Hematopoietic multipotent progenitor cell treated with erythropoietin and hydrocortisone succinate and interleukin-3 and kit ligand, for 4 days (in vitro differentiated cells): ENCODE measurements around the gene HELZ2.
A peak's percentile ranks its signal among the peaks of the same experiment; 100 is the strongest.
"Not testable (repeated sequence)": the region's sequence is repeated elsewhere in the genome, so short reads cannot be mapped to it uniquely, and the experiment has no call there.

Source experiments
- DNase-seq: peaks from one replicate; pipeline ENCODE4 v3.0.0-alpha.2; 2015

The HELZ2 gene, protein sequence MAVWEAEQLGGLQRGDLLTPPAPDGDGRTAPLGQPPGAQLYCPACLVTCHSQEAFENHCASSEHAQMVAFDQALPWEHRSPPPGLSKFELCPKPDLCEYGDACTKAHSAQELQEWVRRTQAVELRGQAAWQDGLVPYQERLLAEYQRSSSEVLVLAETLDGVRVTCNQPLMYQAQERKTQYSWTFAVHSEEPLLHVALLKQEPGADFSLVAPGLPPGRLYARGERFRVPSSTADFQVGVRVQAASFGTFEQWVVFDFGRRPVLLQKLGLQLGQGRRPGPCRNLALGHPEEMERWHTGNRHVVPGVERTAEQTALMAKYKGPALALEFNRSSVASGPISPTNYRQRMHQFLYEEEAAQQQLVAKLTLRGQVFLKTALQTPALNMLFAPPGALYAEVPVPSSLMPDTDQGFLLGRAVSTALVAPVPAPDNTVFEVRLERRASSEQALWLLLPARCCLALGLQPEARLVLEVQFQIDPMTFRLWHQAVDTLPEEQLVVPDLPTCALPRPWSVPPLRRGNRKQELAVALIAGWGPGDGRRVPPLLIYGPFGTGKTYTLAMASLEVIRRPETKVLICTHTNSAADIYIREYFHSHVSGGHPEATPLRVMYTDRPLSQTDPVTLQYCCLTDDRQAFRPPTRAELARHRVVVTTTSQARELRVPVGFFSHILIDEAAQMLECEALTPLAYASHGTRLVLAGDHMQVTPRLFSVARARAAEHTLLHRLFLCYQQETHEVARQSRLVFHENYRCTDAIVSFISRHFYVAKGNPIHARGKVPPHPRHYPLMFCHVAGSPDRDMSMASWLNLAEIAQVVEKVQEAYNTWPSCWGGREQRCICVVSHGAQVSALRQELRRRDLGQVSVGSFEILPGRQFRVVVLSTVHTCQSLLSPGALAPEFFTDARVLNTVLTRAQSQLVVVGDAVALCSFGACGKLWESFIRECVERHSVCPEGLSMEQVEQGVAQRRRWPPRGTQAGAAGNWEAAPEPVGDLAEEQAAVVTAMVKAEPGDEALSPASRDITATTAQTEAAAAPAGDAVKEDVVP (N-terminal part only)

GRCh38 chr20:63574156-63574828 is at the start of gene HELZ2:
HELZ2 (minus strand) TSS chr20:63574239; CDS start chr20:63572385, 1,854 bp downstream.
- DNase-seq: peak; percentile 81

DNA sequence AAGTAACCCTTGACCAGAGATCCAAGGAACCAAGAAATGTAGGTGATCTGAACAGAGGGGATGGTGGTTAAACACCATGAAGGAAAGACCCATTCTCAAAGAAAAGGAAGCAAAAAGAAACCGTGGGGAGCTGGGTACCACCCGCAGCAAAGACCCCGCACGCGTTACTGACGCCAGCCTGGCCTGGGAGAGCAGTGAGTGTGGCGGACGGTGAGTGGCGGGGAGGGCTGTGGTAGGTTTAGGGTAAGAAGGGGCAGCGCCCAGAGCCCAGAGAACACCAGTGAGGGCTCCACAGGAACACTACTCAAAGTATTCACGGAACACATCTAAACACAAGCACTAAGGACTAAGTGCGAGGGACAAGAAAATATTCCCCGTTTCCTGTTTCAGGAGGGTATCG is 48.7 kb upstream of the HELZ2 start:
- no peak for DNase-seq

DNA sequence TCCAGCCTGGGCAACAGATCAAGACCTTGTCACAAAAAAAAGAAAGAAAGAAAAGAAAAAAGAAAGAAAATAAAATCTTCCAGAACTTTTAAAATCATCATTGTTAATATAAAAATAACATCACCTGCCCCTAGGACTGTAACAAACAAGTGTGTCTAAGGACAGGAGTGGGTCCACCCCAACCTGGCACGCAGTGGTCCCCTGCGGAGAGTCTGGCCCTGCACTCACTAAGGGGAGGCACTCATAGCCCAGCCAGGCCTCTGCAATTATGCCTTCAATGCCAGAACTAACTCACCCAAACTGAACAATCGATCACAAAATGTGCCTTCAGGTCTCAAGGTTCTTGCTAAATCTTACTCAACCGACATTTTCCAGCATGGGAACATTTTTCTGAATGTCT is 48.1 kb upstream of the HELZ2 start:
- DNase-seq: no peak

GRCh38 chr20:63620991-63621390 is 47.0 kb upstream of the HELZ2 start:
- DNase-seq: no peak

DNA sequence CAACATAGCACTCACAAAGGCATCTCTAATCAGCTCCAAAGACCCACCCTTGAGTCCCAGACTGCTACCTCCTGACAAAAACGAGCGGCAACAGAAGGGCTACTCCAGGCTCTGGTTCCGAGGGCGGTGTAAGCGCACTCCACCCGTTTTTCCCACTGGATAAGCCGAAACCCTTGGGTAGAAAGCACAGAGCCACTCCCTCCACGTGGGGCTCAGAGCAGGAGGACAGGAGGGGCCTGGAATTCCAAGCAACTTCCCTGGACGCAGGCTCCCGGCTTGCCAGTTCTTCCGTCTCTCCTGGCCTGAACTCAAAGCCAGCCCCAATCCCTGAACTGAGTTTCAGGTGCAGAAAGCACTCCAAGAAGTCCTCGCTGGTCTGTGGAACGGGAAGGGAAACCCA is 45.5 kb upstream of the HELZ2 start:
- no peak for DNase-seq

- no peak for DNase-seq
Observed at GRCh38 chr20:63619086-63619485, 45.0 kb upstream of the HELZ2 start.

- DNase-seq: no peak
Observed at GRCh38 chr20:63618291-63618980, 44.4 kb upstream of the HELZ2 start.

DNA sequence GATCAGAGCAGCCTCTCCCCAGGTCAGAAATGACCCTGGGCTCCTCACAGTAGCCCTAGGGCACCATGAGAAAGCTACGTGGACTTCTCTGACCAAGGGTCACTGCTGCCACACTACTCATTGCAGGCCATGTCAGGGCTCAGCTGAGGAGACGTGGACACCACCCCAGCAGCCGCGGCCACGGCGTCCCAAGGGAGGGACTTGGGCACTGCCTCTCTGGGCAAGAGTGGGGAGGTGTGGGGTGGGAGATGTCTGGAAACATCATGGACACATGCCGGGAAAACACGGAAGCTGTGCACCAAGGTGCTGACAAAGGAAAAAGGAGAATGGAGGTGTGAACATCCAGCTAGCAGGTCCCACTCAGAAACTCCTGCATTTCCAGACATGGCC is 43.8 kb upstream of the HELZ2 start:
- no peak for DNase-seq

DNA sequence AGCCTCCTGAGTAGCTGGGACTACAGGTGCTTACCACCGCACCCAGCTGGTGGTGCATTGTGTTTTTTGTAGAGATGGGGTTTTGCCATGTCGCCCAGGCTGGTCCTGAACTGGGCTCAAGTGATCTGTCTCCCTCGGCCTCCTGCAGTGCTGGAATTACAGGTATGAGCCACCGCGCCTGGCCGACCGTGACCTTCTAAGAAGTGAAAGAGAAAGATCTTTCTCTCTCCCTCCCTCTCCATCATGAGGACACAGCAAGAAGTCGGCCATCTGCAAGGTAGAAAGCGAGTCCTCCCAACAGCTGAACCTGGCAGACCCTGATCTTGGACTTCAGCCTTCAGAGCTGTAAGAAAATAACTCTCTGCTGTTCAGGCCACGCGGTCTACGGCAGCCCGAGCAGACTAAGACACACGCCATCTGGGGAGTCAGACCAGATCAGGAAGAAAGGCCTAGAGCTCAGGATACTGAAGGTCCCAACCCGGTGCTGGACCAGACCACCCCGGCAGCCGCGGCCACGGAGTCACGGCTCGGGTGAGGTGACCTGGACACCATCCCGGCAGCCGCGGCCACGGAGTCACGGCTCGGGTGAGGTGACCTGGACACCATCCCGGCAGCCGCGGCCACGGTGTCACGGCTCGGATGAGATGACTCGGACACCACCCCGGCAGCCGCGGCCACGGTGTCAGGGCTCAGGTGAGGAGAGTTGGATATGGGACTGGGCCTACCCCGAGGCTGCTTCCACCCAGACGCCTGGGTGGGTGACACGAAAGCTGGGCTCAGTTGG is 43.2 kb upstream of the HELZ2 start:
- no peak for DNase-seq

DNA sequence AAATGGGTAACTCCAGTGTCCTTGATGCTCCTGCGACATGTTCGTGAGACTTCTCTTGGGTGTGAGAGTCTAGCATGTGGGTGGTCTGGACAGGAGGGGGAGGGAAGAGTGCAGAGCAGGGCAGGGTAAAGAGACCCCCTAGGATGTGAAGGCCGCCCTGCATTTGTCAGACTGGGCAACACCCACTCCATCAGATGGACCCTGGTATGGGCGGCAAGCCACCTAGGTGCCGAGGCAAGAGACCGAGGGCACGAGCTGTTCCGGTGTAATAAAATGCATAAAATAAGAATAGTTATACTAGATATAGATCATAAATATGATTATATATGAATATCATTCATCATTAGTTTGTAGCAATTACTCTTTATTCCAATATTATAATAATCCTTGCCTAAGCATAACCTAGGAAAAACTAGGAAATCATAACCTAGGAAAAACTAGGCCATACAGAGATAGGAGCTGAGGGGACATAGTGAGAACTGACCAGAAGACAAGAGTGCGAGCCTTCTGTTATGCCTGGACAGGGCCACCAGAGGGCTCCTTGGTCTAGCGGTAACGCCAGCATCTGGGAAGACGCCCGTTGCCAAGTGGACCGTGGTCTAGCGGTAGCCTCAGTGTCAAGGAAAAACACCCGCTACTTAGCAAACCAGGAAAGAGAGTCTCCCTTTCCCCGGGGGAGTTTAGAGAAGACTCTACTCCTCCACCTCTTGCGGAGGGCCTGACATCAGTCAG is 40.0 kb upstream of the HELZ2 start:
- DNase-seq: not testable (repeated sequence)

DNA sequence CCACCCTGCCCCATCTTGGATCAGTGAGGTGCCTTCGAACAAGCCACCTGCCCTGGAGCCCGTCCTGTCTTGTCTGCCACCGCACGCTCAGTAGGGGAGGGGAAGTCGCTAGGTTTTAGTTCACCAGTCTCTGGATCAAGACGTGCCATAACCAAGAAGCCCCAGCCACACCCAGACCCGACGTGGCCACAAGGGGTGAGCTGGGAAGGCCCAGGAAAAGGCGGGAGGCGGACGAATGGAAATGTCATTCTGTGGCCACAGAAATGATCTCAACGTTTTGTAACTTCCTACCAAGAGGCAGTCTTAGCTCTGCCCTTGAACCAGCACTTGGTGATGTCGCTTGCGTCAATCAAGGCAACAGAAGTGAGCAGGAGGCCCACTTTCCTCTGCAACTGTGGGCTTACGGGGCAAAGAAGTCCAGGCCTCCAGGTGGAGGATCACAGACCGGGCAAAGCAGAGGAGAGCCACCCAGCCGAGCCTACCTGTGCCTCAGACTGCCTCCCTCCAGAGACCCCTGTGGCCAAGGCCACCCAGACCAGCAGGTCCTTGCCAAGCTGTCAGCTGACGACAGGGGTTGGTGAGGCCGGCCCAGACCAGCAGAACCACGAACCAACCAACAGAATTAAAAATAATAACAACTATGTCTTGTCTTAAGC is 38.4 kb upstream of the HELZ2 start:
- peak; percentile 55 for DNase-seq

GRCh38 chr20:63611646-63612045 is 37.6 kb upstream of the HELZ2 start:
- no peak for DNase-seq

DNA sequence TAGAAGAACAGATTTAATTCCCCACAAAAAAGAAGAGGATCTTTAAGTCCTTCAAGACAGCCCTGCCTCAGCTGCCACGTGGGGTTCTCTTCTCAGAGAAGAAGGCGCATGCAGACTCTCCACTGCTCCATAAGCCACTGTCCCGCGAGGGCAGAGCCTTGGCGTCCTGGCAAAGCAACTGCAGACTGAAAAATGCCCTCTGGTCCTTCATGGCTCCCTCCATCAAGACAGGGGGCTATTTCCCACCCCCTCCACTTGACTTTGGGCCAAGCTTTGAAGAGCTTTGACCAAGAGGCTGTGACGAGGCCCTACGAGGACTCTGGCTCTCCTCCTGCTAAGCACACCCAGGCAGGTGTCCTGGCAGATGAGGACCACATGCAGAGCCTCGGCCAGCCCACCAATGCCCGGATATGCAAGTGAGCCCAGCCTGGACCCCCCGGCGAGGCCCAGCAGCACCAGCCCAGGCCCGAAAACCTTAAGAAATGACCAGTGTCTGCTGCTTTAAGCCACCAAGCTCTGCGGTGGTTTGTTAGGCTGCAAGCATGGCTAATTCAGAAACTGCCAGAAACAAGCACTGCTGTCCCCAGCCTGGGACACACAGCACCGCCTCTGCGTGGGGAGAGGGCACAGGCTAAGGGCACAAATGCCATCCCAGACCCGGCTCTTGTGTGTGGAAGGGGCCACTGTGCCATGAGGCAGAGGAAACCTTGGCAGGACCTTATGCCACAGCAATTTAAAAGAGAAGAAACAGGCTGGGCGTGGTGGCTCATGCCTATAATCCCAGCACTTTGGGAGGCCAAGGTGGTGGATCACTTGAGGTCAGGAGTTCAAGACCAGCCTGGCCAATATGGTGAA is 36.8 kb upstream of the HELZ2 start:
- DNase-seq: no peak

- DNase-seq: no peak
Observed at GRCh38 chr20:63606686-63607085, 32.6 kb upstream of the HELZ2 start.

DNA sequence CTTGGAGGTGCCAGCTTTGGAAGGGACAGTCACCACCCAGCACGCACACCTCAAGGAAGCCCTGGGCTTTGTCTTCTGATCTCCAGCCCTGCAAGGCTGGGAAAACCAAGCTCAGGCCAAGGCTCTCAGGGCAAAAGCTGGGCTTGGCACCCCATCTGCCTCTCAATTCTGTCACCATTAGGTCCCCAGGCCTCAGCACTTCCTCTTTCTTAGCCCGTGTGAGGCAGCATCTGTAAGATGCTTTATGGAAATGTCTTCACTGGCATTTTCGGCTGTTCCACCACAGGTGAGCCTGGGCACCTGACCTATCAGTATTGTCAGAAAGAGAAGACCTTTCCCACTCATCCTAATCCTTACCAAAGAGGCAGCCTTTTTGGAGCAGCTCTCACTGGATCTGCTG is 28.3 kb upstream of the HELZ2 start:
- peak; percentile 37 for DNase-seq

GRCh38 chr20:63601679-63602078 is 27.6 kb upstream of the HELZ2 start:
- not testable (repeated sequence) for DNase-seq

DNA sequence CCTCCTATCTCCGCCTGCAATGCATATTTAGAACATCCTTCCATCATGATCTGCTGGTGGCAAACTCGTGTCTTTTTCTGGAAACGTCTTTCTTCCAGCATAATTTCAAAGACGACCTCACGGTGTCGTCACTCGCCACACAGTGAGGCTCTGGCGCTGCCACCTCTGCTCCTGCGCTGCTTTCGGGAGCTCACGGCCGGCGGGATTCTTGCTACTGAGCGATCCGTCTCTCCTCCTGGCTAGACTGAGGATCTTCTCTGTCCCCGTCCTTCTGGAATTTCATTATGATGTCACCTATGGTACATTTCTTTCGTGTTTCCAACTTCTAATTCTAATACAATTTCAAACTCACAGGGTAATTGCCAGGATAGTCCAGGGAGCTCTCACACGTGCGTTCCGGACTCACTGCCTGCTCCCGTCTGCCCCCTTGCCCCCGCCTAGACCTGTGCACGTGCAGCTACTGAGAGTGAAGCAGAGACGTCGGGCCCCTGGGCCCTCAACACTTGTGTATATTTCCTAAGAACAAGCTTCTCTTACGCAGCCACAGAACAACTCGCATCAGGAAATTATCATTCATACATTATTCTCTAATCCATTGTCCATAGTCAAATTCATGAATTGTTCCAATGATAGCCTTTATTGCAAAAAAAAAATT is 25.5 kb upstream of the HELZ2 start:
- no peak for DNase-seq

DNA sequence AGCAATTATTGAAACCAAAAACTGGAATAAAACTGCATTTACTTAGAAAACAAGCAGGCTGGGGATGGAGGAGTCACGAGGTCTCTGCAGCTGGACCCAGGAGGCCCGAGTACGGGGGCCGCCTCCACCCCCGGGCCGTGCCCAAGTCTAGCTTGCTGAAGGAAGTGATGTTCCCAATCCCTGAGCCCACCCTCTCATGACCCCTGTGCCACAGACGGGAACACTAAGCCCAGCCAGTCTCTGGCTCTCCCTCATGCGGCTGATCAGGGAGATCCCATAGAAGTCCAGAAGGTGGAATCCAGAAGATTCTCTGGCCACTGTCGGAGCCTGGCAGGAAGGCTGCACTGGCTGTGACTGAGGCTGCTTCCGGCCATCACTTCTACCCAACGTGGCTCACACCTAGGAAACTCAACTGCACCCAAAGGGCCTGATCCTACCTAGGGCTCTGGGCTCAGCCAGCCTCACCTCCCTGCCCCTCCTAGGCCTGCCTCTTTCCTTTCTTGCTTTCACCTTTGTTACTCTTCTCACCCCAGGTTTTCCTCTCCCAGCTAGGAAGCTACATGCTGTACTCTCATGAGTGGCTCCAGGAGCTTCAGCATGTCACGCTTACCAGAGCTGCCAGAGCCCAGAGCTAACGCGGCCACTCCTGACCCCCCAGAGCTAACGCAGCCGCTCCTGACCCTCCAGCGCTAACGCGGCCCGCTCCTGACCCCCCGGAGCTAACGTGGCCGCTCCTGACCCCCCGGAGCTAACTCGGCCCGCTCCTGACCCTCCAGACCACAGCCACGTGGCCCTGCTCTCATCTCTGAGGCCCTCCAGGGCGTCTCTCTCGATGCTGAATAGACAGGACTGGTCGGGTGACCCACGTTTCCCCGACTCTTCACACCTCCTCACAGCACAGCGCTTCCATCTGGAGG is 24.7 kb upstream of the HELZ2 start:
- no peak for DNase-seq
